ENCODE data around the gene THADA.

Gene THADA

DNA sequence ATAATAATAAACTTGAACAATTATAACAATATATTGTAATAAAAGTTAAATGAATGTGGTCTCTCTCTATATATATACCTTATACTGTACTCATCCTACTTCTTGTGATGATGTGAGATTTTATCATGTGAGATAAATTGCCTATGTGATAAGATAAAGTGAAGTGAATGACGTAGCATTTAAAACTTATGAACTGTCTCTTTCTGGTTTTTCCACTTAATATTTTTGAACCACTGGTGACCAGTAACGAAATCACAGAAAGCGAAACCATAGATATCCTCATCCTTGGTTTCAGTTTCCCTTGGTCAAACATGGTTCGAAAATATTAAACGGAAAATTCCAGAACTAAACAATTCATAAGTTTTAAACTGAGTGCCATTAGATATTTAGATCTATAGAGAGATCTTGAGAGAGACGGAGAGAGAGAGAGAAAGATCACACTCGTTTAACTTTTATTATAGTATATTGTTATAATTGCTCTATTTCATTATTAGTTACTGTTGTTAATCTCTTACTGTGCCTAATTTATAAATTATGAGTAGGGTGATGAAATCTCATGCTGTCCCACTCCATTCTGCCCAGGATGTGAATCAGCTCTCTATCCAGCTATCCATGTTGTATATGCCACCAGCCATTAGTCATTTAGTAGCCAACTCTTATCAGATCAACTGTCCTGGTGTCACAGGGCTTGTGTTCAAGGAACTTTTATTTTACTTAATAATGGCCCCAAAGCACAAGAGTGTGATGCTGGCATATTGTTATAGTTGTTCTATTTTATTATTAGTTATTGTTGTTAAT lies 156.8 kb downstream of the THADA start:
- H2AFZ ChIP-seq (ENCODE audit: low read length), result no peak overlapping the region
- H3K36me3 ChIP-seq (ENCODE audit: insufficient read depth, low read length), result no peaks in the 10 kb centered on the region
- H3K27ac ChIP-seq (ENCODE audit: low read depth, low read length, poor library complexity, severe bottlenecking), result no peak overlapping the region
- H3K4me3 ChIP-seq (ENCODE audit: low read depth, low read length, poor library complexity, severe bottlenecking), result no peak overlapping the region
- no peaks in the 10 kb centered on the region for H3K79me2 ChIP-seq (ENCODE audit: insufficient read depth, low read length)
- no peak overlapping the region for H3K9ac ChIP-seq (ENCODE audit: low read length)
- H3K9me3 ChIP-seq (ENCODE audit: low read length), result no peaks in the 10 kb centered on the region
- H3K4me2 ChIP-seq (ENCODE audit: low read length), result no peak overlapping the region
- H3K4me1 ChIP-seq (ENCODE audit: insufficient read depth, low read length, severe bottlenecking), result no peaks in the 10 kb centered on the region
- H4K20me1 ChIP-seq (ENCODE audit: insufficient read depth, low read length), result no peaks in the 10 kb centered on the region
- H3K27me3 ChIP-seq (ENCODE audit: insufficient read depth, low read length), result no peaks in the 10 kb centered on the region
- H3F3A ChIP-seq (ENCODE audit: insufficient read depth, low read length), result no peaks in the 10 kb centered on the region
- H3K9me2 ChIP-seq (ENCODE audit: low read depth, low read length), result no peaks in the 10 kb centered on the region
- TF ChIP-seq, protein P1, sequence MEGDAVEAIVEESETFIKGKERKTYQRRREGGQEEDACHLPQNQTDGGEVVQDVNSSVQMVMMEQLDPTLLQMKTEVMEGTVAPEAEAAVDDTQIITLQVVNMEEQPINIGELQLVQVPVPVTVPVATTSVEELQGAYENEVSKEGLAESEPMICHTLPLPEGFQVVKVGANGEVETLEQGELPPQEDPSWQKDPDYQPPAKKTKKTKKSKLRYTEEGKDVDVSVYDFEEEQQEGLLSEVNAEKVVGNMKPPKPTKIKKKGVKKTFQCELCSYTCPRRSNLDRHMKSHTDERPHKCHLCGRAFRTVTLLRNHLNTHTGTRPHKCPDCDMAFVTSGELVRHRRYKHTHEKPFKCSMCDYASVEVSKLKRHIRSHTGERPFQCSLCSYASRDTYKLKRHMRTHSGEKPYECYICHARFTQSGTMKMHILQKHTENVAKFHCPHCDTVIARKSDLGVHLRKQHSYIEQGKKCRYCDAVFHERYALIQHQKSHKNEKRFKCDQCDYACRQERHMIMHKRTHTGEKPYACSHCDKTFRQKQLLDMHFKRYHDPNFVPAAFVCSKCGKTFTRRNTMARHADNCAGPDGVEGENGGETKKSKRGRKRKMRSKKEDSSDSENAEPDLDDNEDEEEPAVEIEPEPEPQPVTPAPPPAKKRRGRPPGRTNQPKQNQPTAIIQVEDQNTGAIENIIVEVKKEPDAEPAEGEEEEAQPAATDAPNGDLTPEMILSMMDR (IDR thresholded peaks at IDR 0.05; ENCODE audit: low read length), result no peak
- no peak for TF ChIP-seq EZH2 (IDR thresholded peaks at IDR 0.05; ENCODE audit: borderline replicate concordance, low read length)

GRCh38 chr2:43438342-43438741 lies 157.5 kb downstream of the THADA start:
- Histone ChIP-seq H3K9me3 (ENCODE audit: low read length) (no peaks in the 10 kb centered on the region), H3K9me2 (ENCODE audit: low read depth, low read length) (no peaks in the 10 kb centered on the region), H2AFZ (ENCODE audit: low read length) (no peak overlapping the region), H3K79me2 (ENCODE audit: insufficient read depth, low read length) (no peaks in the 10 kb centered on the region), H3K27ac (ENCODE audit: low read depth, low read length, poor library complexity, severe bottlenecking) (no peak overlapping the region), H3K9ac (ENCODE audit: low read length) (no peak overlapping the region), H3K4me1 (ENCODE audit: insufficient read depth, low read length, severe bottlenecking) (no peaks in the 10 kb centered on the region), H3K4me2 (ENCODE audit: low read length) (no peak overlapping the region), H3K36me3 (ENCODE audit: insufficient read depth, low read length) (no peaks in the 10 kb centered on the region), H3K4me3 (ENCODE audit: low read depth, low read length, poor library complexity, severe bottlenecking) (no peak overlapping the region), H4K20me1 (ENCODE audit: insufficient read depth, low read length) (no peaks in the 10 kb centered on the region), H3F3A (ENCODE audit: insufficient read depth, low read length) (no peaks in the 10 kb centered on the region), H3K27me3 (ENCODE audit: insufficient read depth, low read length) (no peaks in the 10 kb centered on the region)
- TF ChIP-seq, protein P1 (IDR thresholded peaks at IDR 0.05; ENCODE audit: low read length), result no peak
- TF ChIP-seq EZH2 (IDR thresholded peaks at IDR 0.05; ENCODE audit: borderline replicate concordance, low read length), result no peak

DNA sequence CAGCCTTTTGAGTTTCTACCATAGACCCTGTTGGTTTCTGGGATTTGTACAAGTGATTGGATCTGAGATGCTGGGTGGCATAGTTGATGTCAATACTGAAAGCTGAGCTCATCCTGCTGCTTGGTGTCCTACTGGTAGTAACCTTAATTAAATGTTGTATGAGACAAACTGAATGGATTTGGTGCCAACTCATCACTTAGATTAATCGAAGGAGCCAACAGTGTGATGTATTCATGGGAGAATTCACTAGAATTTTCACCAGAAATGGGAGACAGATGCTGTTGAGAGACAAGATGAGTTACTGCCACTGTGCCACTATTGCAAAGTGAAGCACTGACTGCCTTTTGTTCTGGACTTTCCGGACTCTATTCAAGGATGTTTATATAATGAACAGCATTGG lies 158.5 kb downstream of the THADA start:
- Histone ChIP-seq H3K9ac (ENCODE audit: low read length) (no peak overlapping the region), H3K9me3 (ENCODE audit: low read length) (0 out of 2 replicates have a peak, but pooled peaks cover 3% of the 10 kb centered on the region), H3K4me2 (ENCODE audit: low read length) (no peak overlapping the region), H3K27ac (ENCODE audit: low read depth, low read length, poor library complexity, severe bottlenecking) (no peak overlapping the region), H4K20me1 (ENCODE audit: insufficient read depth, low read length) (no peaks in the 10 kb centered on the region), H3F3A (ENCODE audit: insufficient read depth, low read length) (no peaks in the 10 kb centered on the region), H3K4me3 (ENCODE audit: low read depth, low read length, poor library complexity, severe bottlenecking) (no peak overlapping the region), H3K79me2 (ENCODE audit: insufficient read depth, low read length) (no peaks in the 10 kb centered on the region), H2AFZ (ENCODE audit: low read length) (no peak overlapping the region), H3K9me2 (ENCODE audit: low read depth, low read length) (no peaks in the 10 kb centered on the region), H3K4me1 (ENCODE audit: insufficient read depth, low read length, severe bottlenecking) (no peaks in the 10 kb centered on the region), H3K36me3 (ENCODE audit: insufficient read depth, low read length) (no peaks in the 10 kb centered on the region; the same call in 1 of the 2 replicates), H3K27me3 (ENCODE audit: insufficient read depth, low read length) (no peaks in the 10 kb centered on the region)
- TF ChIP-seq, protein P1 (IDR thresholded peaks at IDR 0.05; ENCODE audit: low read length), result no peak
- TF ChIP-seq EZH2 (IDR thresholded peaks at IDR 0.05; ENCODE audit: borderline replicate concordance, low read length), result no peak
